Stomach smooth muscle (tissue), 2 donors: Measurements from ENCODE around the gene SRSF12.

ENCODE experiments used
- H3K27ac ChIP-seq: one replicate; pipeline ENCODE4 v1.7.0; 2013; ENCODE audit warnings: mild to moderate bottlenecking, low read length, inconsistent platforms
- H3K27me3 ChIP-seq, 2 donors: one replicate each; pipeline ENCODE4 v1.7.0; 2013; ENCODE audit warnings: low read length in 2 of 2; ENCODE audit not compliant: insufficient read depth in 2 of 2, control insufficient read depth in 1 of 2
- H3K36me3 ChIP-seq, 2 donors: one replicate each; pipeline ENCODE4 v1.7.0; 2013; ENCODE audit warnings: low read length in 2 of 2; ENCODE audit not compliant: control insufficient read depth in 2 of 2, insufficient read depth in 2 of 2
- H3K4me1 ChIP-seq: one replicate; pipeline ENCODE4 v1.7.0; 2013; ENCODE audit warnings: low read length; ENCODE audit not compliant: control insufficient read depth, insufficient read depth
- H3K4me3 ChIP-seq, 2 donors: one replicate each; pipeline ENCODE4 v1.7.0; 2013; ENCODE audit warnings: low read length in 2 of 2
- H3K9ac ChIP-seq, 2 donors: one replicate each; pipeline ENCODE4 v1.7.0; 2013; ENCODE audit warnings: low read length in 2 of 2, mild to moderate bottlenecking in 1 of 2
- H3K9me3 ChIP-seq, 2 donors: one replicate each; pipeline ENCODE4 v1.7.0; 2013; ENCODE audit warnings: low read length in 2 of 2; ENCODE audit not compliant: control insufficient read depth in 2 of 2
- donor health status: healthy.
- donor health status: Pancreatic carcinoma.

The SRSF12 gene

DNA sequence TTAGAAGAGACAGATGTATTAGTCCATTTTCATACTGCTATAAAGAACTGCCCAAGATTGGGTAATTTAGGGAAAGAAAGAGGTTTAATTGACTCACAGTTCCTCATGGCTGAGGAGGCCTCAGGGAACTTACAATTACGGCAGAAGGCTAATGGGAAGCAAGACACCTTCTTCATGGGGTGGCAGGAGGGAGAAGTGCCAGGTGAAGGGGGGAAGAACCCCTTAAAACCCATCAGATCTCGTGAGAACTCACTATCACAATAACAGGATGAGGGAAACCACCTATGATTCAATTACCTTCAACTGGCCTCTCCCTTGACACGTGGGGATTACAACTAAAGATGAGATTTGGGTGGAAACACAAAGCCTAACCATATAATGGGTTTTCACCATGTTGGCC, 66.2 kb downstream of the SRSF12 start:
- Histone ChIP-seq H3K4me3 (no peak overlapping the region), H3K36me3 (no peaks in the 10 kb centered on the region), H3K9ac (no peak overlapping the region), H3K27me3 (no peaks in the 10 kb centered on the region), H3K27ac (no peak overlapping the region), H3K9me3 (no peaks in the 10 kb centered on the region), H3K4me1 (no peaks in the 10 kb centered on the region)

GRCh38 chr6:89050697-89051096, 67.2 kb downstream of the SRSF12 start:
- Histone ChIP-seq H3K4me1 (no peaks in the 10 kb centered on the region), H3K27me3 (no peaks in the 10 kb centered on the region), H3K9me3 (no peaks in the 10 kb centered on the region), H3K27ac (no peak overlapping the region), H3K36me3 (no peaks in the 10 kb centered on the region), H3K9ac (no peak overlapping the region), H3K4me3 (no peak overlapping the region)

- H3K4me1 ChIP-seq = no peaks in the 10 kb centered on the region
- H3K27ac ChIP-seq = no peak overlapping the region
- no peaks in the 10 kb centered on the region for H3K36me3 ChIP-seq
- no peaks in the 10 kb centered on the region for H3K27me3 ChIP-seq
- no peak overlapping the region for H3K9ac ChIP-seq
- no peaks in the 10 kb centered on the region for H3K9me3 ChIP-seq
- H3K4me3 ChIP-seq = no peak overlapping the region
Measured at GRCh38 chr6:89050155-89050554, 67.7 kb downstream of the SRSF12 start.

DNA sequence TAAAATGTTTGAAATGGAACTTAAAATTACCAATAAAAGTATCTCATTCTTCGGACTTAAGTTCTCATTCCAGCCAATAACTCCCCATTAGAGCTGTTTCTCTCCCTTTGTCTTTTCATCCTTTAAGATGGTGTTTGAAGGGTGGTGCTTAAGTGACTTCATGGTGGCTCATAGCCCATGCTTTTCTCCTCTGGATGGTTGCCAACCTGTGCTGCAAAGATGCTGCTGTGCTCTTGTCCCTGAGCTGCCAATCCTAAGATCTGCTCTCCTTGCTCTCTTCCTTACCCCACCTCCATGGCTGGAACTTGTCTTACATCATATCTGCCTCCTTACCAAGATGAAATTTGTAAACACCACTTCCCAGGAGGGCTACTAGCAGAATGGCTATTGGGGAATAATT, 68.9 kb downstream of the SRSF12 start:
- no peak overlapping the region for H3K27ac ChIP-seq
- no peaks in the 10 kb centered on the region for H3K27me3 ChIP-seq
- no peak overlapping the region for H3K4me3 ChIP-seq
- no peaks in the 10 kb centered on the region for H3K36me3 ChIP-seq
- no peaks in the 10 kb centered on the region for H3K9me3 ChIP-seq
- no peak overlapping the region for H3K9ac ChIP-seq
- no peaks in the 10 kb centered on the region for H3K4me1 ChIP-seq

DNA sequence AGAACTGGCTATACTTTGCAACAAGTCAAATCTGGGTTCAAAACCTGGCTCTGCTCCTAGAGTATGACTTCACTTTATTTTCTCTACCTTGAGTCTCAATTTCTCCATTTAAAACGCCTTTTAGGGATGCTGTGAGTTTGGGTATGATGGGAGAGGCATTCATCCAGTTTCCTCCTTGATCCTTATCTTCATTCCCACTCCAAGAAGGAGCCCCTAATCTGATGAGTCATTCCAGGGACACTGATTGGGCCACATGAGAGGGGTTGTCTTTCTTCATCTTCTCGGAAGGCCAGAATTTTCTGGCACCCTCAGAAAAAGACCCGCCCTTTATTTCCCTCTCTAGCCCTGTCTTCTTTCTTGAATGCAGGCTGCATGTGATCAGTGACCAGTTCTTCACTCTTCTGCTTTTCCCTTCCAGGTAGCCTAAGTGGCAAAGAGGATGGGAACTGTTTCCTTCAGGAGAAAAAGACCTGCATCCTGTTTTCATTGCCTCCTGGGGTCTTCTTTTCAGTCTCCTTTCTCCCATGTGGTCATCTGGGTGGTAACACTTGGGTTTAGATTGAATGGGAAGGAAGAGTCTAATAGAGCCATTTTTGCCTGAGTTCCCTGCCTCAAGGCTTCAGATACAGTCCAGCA, 69.5 kb downstream of the SRSF12 start:
- no peaks in the 10 kb centered on the region for H3K36me3 ChIP-seq
- H3K4me3 ChIP-seq = no peak overlapping the region
- no peaks in the 10 kb centered on the region for H3K4me1 ChIP-seq
- no peak overlapping the region for H3K9ac ChIP-seq
- H3K27ac ChIP-seq = no peak overlapping the region
- H3K27me3 ChIP-seq = no peaks in the 10 kb centered on the region
- no peaks in the 10 kb centered on the region for H3K9me3 ChIP-seq

GRCh38 chr6:89047473-89047872, 70.4 kb downstream of the SRSF12 start:
- H3K36me3 ChIP-seq = no peaks in the 10 kb centered on the region

More at GRCh38 chr6:89047473-89047872, 70.4 kb downstream of the SRSF12 start:
- Histone ChIP-seq H3K9ac (no peak overlapping the region), H3K27ac (no peak overlapping the region), H3K4me3 (no peak overlapping the region), H3K27me3 (no peaks in the 10 kb centered on the region), H3K9me3 (no peaks in the 10 kb centered on the region), H3K4me1 (no peaks in the 10 kb centered on the region)
